Transverse colon (tissue), 4 donors: Measurements from ENCODE around the gene CDC14A. TPM values are rescaled to one million over a fixed set of nuclear protein-coding genes. Genes with fewer than 3 reads are reported as not detected.
"Not testable (repeated sequence)": the region's sequence is repeated elsewhere in the genome, so short reads cannot be mapped to it uniquely, and the experiment has no call there.

Experiments
- DNase-seq: peaks from one replicate; pipeline ENCODE4 v3.0.0-alpha.2; 2019
- H3K27ac ChIP-seq, 4 donors: fragments of 200-600 bp; sonication (generic); 2 replicates each; pipeline ENCODE4 v1.5.1; 2016 to 2018; ENCODE audit warnings: inconsistent platforms in 4 of 4
- H3K27me3 ChIP-seq: fragments of 200-600 bp; sonication (generic); 2 replicates; pipeline ENCODE4 v1.5.1; 2017; ENCODE audit warnings: inconsistent platforms
- H3K36me3 ChIP-seq, 4 donors: fragments of 200-600 bp; sonication (generic); 2 replicates each; pipeline ENCODE4 v1.5.1; 2017 to 2019; ENCODE audit warnings: inconsistent platforms in 4 of 4
- H3K4me1 ChIP-seq, 4 donors: fragments of 200-600 bp; sonication (generic); 2 replicates each; pipeline ENCODE4 v1.5.1; 2017 to 2020; ENCODE audit warnings: inconsistent platforms in 4 of 4
- H3K4me3 ChIP-seq, 4 donors: fragments of 200-600 bp; sonication (generic); 1 replicate in 1 of 4; 2 replicates in 3 of 4; pipeline versions ENCODE4 v1.5.1 to v1.6.1; 2017 to 2019; ENCODE audit warnings: inconsistent platforms in 4 of 4
- H3K9me3 ChIP-seq, 2 donors: fragments of 200-600 bp; sonication (generic); 2 replicates each; pipeline ENCODE4 v1.5.1; 2017 to 2019; ENCODE audit warnings: inconsistent platforms in 2 of 2
- CTCF ChIP-seq, 5 experiments: fragments of 200-600 bp in 3 of 5; fragments of 450-650 bp in 2 of 5; sonication (generic) in 3 of 5; IDR thresholded peaks; 1 replicate in 2 of 5; 2 replicates in 3 of 5; pipeline ENCODE4 v1.5.1; 2016 to 2017; ENCODE audit warnings: antibody characterized with exemption in 5 of 5, inconsistent platforms in 3 of 5, mild to moderate bottlenecking in 2 of 5, moderate library complexity in 1 of 5
- EP300 ChIP-seq: sonication (generic); formaldehyde crosslinking; IDR thresholded peaks from one replicate; pipeline ENCODE4 v1.6.1; 2017; ENCODE audit warnings: antibody characterized with exemption, low read depth
- POLR2A ChIP-seq: fragments of 450-650 bp; IDR thresholded peaks from one replicate; pipeline ENCODE4 v1.6.1; 2016; ENCODE audit warnings: antibody characterized with exemption, mild to moderate bottlenecking, moderate library complexity
- POLR2AphosphoS5 ChIP-seq, 3 donors: sonication (generic); formaldehyde crosslinking; IDR thresholded peaks; one replicate each; pipeline ENCODE4 v1.6.1; 2016; ENCODE audit warnings: antibody characterized with exemption in 3 of 3
- WGBS, 2 donors: methylation state at CpG; one replicate each; pipeline ENCODE4 v1.1.5; 2018; ENCODE audit warnings: low coverage in 1 of 2; 5-methylcytosine and 5-hydroxymethylcytosine counted together
- in situ Hi-C, 4 donors: fragments of 200-750 bp; cut with MboI; loops; one replicate each; pipeline versions ENCODE4 v1.15.0 to v1.15.1; 2017; ENCODE audit warnings: low sequenced_read_pairs in 3 of 4, low pct_ligation_motif_present in 1 of 4, low pct_unique_long_range_greater_than_20kb in 1 of 4
- intact Hi-C: fragments of 100-400 bp; cut with DNase I; formaldehyde crosslinking; loops from one replicate; pipeline ENCODE4 v1.15.1; 2023; ENCODE audit warnings: low total_unique reads
- total RNA-seq, 4 donors: library from RNA; depleted of rRNA; stranded (reverse); fragments of >200 nt; gene quantifications; one replicate each; pipeline ENCODE4 v1.1.0, GENCODE V29; 2016

Gene CDC14A
- total RNA-seq, 4 donors from 2014 or later = 8.0 to 68.6 (median 48.5) TPM

GRCh38 chr1:100322436-100323211, 29.7 kb upstream of the CDC14A start:
- no peaks in the 10 kb centered on the region for H3K36me3 ChIP-seq
- TF ChIP-seq CTCF (IDR thresholded peaks at IDR 0.05) (no peak), POLR2AphosphoS5 (IDR thresholded peaks at IDR 0.05) (no peak), POLR2A (no peak), EP300 (no peak)
- H3K4me1 ChIP-seq = peaks cover 0 to 15% (median 0%) of the 10 kb centered on the region in 4 donors
- intact Hi-C loops (no loop called here), in situ Hi-C loops (no loop called here)
- H3K9me3 ChIP-seq = peaks cover 6 to 9% of the 10 kb centered on the region in 2 donors
- DNase-seq = no peak
- no peak overlapping the region for H3K4me3 ChIP-seq
- 29 to 55% methylated on average over 1 of the region's 1 CpG for WGBS, 2 donors
- peak overlapping the region in 1 of 4 donors; percentile 1 for H3K27ac ChIP-seq
- H3K27me3 ChIP-seq = no peaks in the 10 kb centered on the region

- in situ Hi-C loops = no loop called here
- Histone ChIP-seq H3K4me1 (peaks cover 0 to 15% (median 0%) of the 10 kb centered on the region in 4 donors), H3K27me3 (no peaks in the 10 kb centered on the region), H3K4me3 (no peak overlapping the region), H3K9me3 (peaks cover 6 to 9% of the 10 kb centered on the region in 2 donors), H3K36me3 (no peaks in the 10 kb centered on the region), H3K27ac (no peak overlapping the region)
- TF ChIP-seq EP300 = no peak
- no peak for TF ChIP-seq POLR2AphosphoS5 (IDR thresholded peaks at IDR 0.05)
- TF ChIP-seq CTCF (IDR thresholded peaks at IDR 0.05) = no peak
- no peak for TF ChIP-seq POLR2A
- no peak for DNase-seq
- WGBS, 2 donors = 89 to 92% methylated on average over 5 to 6 of the region's 6 CpGs
- intact Hi-C loops = no loop called here
Observed at GRCh38 chr1:100323419-100324106, 28.7 kb upstream of the CDC14A start.

- in situ Hi-C loops (no loop called here), intact Hi-C loops (no loop called here)
- TF ChIP-seq POLR2AphosphoS5 (IDR thresholded peaks at IDR 0.05) = no peak
- no peak for TF ChIP-seq POLR2A
- no peak for TF ChIP-seq CTCF (IDR thresholded peaks at IDR 0.05)
- no peak for TF ChIP-seq EP300
- DNase-seq = no peak
- WGBS, 2 donors = 74 to 78% methylated on average over 6 to 7 of the region's 7 CpGs
- H3K4me1 ChIP-seq = peaks cover 0 to 15% (median 0%) of the 10 kb centered on the region in 4 donors
- H3K36me3 ChIP-seq = no peaks in the 10 kb centered on the region
- H3K27me3 ChIP-seq = no peaks in the 10 kb centered on the region
- no peaks in the 10 kb centered on the region for H3K9me3 ChIP-seq
- no peak overlapping the region for H3K4me3 ChIP-seq
- no peak overlapping the region for H3K27ac ChIP-seq
Observed at GRCh38 chr1:100325415-100326324, 26.6 kb upstream of the CDC14A start.

- WGBS, 2 donors = 80 to 93% methylated on average over 1 of the region's 1 CpG
- H3K4me1 ChIP-seq = peaks cover 0 to 15% (median 0%) of the 10 kb centered on the region in 4 donors
- H3K27ac ChIP-seq, H3K4me3 ChIP-seq, DNase-seq, H3K36me3 ChIP-seq, intact Hi-C loops, H3K27me3 ChIP-seq, H3K9me3 ChIP-seq, in situ Hi-C loops: not testable (repeated sequence)
Observed at GRCh38 chr1:100326325-100326670, 26.0 kb upstream of the CDC14A start.
